GM19397 (cell line): ENCODE results near the gene RGL3.
"Not testable (repeated sequence)": the region's sequence is repeated elsewhere in the genome, so short reads cannot be mapped to it uniquely, and the experiment has no call there.

Experiments used
- ATAC-seq: cut with Tn5 transposase; IDR thresholded peaks from one replicate; pipeline ENCODE4 v1.9.1; 2021; ENCODE audit warnings: mild to moderate bottlenecking, moderate library complexity; ENCODE audit not compliant: unreplicated experiment

The RGL3 gene

DNA sequence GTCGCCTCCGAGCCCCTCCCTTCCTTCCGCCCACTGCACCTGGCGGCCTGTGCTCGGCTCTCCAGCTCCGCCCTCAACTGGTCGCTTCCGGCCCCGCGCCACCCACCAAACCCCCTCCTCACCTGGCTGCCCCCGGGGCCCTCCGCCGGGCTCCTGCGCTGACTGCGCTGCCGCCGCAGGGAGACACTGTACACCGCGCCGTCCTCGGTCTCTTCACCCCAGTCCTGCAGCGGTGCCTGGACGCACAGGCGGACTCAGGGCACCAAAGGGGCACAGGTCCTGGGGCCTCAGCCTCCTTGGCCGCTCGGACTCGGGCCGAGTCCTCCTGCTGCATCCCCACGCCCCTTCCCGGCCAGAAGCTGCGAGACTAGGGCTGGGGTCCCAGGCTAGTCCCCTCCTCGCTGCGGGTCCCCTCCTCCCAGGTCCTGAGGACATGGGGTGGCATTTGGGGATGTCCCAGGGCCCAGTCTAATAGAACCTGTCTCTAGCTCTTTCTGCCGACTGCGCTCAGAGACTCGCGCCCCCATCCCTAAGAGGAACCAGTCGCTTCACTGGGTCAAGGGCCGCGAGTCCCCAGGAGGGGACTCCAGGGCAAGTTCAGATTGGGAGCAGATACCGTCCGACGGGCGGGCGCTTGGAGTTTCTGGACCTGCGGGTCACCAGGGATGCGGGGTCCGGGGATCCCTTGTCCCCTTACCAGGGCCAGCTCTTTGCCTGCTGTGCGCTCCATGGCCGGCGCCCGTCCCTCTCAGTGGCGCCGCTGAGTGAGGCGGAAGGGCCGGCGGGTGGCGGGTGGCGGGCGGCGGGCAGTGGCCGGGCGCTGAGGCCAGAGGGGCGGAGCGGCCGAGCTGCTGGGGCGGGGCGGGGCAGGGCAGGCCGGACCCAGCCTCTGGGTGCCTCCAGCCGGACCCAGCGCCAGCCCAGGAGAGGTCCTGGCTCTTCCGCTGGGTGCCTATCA is at the start of gene RGL3:
Gene RGL3 (minus strand): TSS at position 766 of the 958 bp plus-strand sequence. CDS start 36 bp downstream, at position 730.
- ATAC-seq = no peak

- not testable (repeated sequence) for ATAC-seq
These were observed 49.2 kb upstream of the RGL3 start for GRCh38 chr19:11468266-11468845.

DNA sequence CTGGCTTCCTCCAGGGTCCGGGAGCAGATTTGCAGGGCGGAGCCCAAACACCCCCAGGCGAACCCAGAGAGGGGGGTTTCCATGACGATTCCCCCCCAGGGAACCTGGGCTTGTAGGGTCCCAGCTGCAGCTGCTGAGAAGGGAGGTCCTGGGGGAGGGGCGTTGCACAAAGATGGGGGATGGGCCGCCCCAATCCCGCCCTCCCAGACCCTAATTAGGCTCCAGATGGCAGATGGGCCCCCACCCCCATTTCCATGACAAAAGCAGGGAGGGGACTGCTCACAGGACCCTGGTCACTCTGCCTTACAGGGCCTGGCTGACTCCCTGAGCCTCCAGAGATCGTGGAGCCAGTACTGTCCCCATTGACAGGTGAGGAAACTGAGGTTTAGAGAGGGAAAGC is 46.5 kb upstream of the RGL3 start:
- no peak for ATAC-seq

GRCh38 chr19:11464333-11465265 is 45.5 kb upstream of the RGL3 start:
- no peak for ATAC-seq

DNA sequence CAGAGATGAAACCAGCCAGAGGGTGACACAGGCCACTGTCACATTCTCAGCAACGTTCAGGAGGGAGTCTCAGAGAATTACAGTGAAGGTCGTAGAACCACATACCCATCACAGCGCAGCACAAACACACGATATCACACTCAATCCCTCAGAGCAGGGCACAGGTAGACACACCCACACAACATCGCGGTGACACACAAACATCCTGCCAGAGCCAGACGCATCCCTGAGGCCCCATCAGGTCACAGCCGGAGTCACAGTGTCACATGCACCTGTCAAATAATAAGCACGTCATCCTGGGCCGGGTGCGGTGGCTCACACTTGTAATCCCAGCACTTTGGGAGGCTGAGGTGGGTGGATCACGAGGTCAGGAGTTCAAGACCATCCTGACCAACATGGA is 44.3 kb upstream of the RGL3 start:
- ATAC-seq = no peak

DNA sequence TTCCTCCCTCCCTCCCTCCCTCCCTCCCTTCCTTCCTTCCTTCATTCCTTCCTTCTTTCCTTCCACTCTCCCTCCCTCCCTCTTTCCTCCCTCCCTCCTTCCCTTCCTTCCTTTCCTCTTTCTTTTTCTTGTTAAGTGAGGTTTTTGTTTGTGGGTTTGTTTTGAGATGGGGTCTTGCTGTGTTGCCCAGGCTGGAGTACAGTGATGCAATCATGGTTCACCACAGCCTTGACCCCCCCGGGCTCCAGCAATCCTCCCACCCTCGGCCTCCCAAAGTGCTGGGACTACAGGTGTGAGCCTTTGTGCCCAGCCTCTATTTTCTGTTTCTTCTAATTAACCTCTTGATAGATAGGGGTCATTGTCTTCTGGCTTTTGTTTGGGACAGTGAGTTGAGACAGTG is 42.3 kb upstream of the RGL3 start:
- ATAC-seq = no peak

DNA sequence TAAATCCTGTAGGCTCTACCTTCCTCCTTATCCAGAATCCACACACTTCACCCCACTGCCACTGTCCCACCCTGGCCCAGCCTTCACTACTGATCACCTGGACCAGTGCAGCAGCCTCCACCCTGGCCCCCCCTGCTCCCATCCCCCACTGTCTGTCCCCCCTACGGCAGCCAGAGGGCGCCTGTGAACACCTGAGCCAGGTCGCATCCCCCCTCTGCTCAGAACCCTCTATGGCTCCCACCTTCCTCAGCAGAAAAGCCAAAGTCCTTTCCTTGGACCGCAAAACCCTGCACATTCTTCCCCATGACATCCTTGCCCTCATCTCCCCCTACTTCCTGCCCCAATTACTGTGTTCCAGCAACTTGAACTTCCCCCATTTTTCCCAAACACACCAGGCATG is 41.1 kb upstream of the RGL3 start:
- no peak for ATAC-seq

DNA sequence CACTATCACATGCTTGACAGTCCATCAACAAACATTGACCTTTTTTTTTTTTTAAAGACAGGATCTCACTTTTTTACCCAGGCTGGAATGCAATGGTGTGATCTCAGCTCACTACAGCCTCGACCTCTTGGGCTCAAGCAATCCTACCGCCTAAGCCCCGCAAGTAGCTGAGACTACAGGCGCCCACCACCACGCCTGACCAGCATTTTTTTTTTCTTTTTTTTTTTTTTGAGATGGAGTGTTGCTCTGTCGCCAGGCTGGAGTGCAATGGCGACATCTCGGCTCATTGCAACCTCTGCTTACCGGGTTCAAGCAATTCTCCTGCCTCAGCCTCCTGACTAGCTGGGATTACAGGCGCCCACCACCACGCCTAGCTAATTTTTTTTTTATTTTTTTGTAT is 39.8 kb upstream of the RGL3 start:
- not testable (repeated sequence) for ATAC-seq

- ATAC-seq = no peak
These were observed 39.3 kb upstream of the RGL3 start for GRCh38 chr19:11458236-11458900.

DNA sequence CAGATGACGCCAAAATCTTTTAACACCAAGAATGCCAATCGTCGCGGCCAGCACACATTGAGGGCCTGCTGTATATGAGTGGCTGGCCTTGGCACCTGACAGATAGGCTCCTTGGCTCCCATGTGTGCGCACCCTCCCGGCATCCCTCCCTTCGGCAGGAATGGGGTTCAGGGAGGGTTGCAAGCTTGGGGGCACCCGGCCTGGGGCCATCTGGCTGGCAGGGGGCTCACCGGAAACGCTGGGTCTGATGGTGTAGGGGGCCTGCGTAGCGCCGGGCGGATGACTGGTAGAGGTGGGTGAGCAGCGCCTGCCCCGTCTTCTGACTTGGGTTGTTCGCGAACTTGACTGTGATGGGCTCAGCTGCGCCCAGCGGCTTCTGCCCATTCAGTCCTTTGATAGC is 38.7 kb upstream of the RGL3 start:
- no peak for ATAC-seq

DNA sequence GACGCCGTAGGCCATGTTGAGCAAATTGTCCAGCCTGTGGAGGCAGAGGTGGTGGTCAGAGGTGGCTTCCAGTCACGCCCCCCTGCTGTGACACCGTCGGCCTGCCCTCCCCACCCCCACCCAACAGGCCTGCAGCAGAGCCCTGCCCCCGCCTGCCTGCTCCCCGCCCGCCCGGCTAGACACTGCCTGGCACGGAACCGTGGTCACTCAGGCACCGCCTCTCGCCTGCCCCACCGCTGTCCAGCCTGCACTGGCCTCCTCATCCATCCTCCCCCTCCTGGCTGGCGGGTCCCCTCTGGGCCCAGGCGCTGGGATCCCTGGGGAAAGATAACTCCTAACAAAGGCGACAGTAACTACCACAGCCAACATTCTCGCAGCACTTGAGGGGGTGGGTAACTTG is 38.0 kb upstream of the RGL3 start:
- no peak for ATAC-seq

- no peak for ATAC-seq
These were observed 37.5 kb upstream of the RGL3 start for GRCh38 chr19:11456659-11457058.

GRCh38 chr19:11455233-11455554 is 36.1 kb upstream of the RGL3 start:
- not testable (repeated sequence) for ATAC-seq

- ATAC-seq = no peak
These were observed 34.6 kb upstream of the RGL3 start for GRCh38 chr19:11453468-11454341.

DNA sequence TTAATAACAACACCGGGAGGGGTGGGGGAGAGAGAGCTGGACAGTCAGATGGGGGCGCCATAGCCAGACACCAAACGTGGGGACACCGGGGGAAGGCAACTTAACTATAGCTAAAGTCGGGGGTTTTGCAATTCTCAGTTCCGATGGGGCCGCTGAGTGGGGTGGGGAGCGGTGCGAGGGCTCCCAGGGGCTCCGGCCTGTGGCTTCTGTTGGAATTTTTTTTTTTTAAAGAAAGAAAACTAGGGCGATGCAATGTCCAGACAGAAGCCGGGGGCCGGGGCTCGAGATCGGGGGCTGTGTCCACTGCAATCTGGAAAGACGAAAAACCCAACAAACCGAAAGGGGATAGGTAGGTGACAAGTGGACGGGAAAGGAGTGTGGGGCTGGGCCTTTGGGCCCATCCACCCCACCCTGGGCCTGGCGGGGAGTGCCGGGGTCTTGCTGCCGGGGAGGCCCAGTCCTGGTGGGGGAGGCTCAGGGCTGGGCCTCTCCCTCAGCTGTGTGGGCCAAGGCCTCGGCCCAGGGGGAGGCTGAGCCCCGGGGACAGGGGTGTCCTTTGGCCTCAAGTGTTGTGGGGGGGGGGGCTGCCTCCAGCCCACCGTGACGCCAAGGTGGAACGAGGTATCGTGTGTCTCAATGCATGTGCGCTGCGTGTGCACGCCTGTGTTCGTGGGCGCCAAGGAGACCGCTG is 33.7 kb upstream of the RGL3 start:
- ATAC-seq = no peak

GRCh38 chr19:11451871-11452619 is 32.9 kb upstream of the RGL3 start:
- no peak for ATAC-seq

- ATAC-seq = no peak
These were observed 32.3 kb upstream of the RGL3 start for GRCh38 chr19:11451327-11451870.
